K562 (cell line): ENCODE measurements around the gene NCOA1. TPM values are rescaled to one million over a fixed set of nuclear protein-coding genes. Genes with fewer than 3 reads are reported as not detected.

Source experiments
- ATAC-seq: fragments of 200-7000 bp; cut with Tn5 transposase; 3 replicates; pipeline ENCODE4 v1.9.1; 2020; ENCODE audit warnings: moderate library complexity
- BruUV-seq: library from RNA; stranded (reverse); fragments of 400-500 nt; replicated peaks from 2 replicates; lab custom pipeline; 2021; lab: Mats Ljungman, UMichigan
- CTCF ChIA-PET: fragments of 300-600 bp; formaldehyde crosslinking; extraction: SDS; loops from one replicate; lab custom pipeline; 2021; ENCODE audit warnings: low intra/inter-chr PET ratio; lab: Yijun Ruan, JAX
- POLR2A ChIA-PET: fragments of 300-600, 350-650 bp; sonication (Branson Sonifier 250); formaldehyde crosslinking; extraction: SDS; loops from one replicate; lab custom pipeline; 2021; ENCODE audit warnings: antibody characterized with exemption, inconsistent platforms; lab: Yijun Ruan, JAX
- DNase-seq, 4 experiments: peaks; one replicate each; pipeline versions ENCODE4 v3.0.0 to v3.0.0-alpha.2; 2011 to 2018; ENCODE audit warnings: low spot score in 3 of 4, mixed read lengths in 3 of 4; ENCODE audit errors: extremely low read depth in 1 of 4
- FAIRE-seq: peaks from 2 replicates; lab custom pipeline; 2011; peaks lifted over from hg19 to GRCh38; lab: Jason Lieb, UNC
- H2AFZ ChIP-seq: 2 replicates; pipeline ENCODE4 v1.6.0; 2011; ENCODE audit warnings: low read depth, low read length, control low read depth, inconsistent platforms
- H3K27ac ChIP-seq: fragments of 200-600 bp; 3 replicates; pipeline ENCODE4 v1.8.0; 2011; ENCODE audit warnings: low read depth, mild to moderate bottlenecking, control low read depth, inconsistent platforms, low read length, moderate library complexity, mixed read lengths; ENCODE audit errors: extremely low read depth
- H3K27me3 ChIP-seq, 2 experiments: fragments of 300-600 bp in 1 of 2; 2 replicates in 1 of 2; 3 replicates in 1 of 2; pipeline versions ENCODE4 v1.6.0 to v1.8.0; 2011; ENCODE audit warnings: inconsistent platforms in 2 of 2, low read length in 2 of 2, mild to moderate bottlenecking in 1 of 2, mixed read lengths in 1 of 2, moderate library complexity in 1 of 2; ENCODE audit not compliant: control insufficient read depth in 2 of 2, insufficient read depth in 2 of 2
- H3K36me3 ChIP-seq: fragments of 300-600 bp; 3 replicates; pipeline ENCODE4 v1.8.0; 2011; ENCODE audit warnings: mild to moderate bottlenecking, low read length, inconsistent platforms; ENCODE audit not compliant: control insufficient read depth, insufficient read depth
- H3K4me1 ChIP-seq, 2 experiments: fragments of 200-600 bp in 1 of 2; replicated peaks in 1 of 2; 2 replicates in 1 of 2; 3 replicates in 1 of 2; pipeline versions ENCODE4 v1.5.1 to v1.8.0; 2011; ENCODE audit warnings: inconsistent platforms in 2 of 2, low read length in 2 of 2, mild to moderate bottlenecking in 1 of 2, mixed read lengths in 1 of 2, moderate library complexity in 1 of 2; ENCODE audit not compliant: control insufficient read depth in 2 of 2, insufficient read depth in 2 of 2
- H3K4me2 ChIP-seq: 2 replicates; pipeline ENCODE4 v1.6.1; 2011; ENCODE audit warnings: low read length, control low read depth, inconsistent platforms, mixed read lengths; ENCODE audit not compliant: insufficient read depth
- H3K4me3 ChIP-seq: fragments of 200-600 bp; sonication (generic), shearing (Covaris generic); 2 replicates; pipeline ENCODE4 v1.5.1; 2016; ENCODE audit warnings: control low read depth, inconsistent platforms
- H3K79me2 ChIP-seq: fragments of 200-600 bp; 3 replicates; pipeline ENCODE4 v1.8.0; 2011; ENCODE audit warnings: low read length, inconsistent platforms; ENCODE audit not compliant: control insufficient read depth, insufficient read depth
- H3K9ac ChIP-seq, 2 experiments: 2 replicates each; pipeline versions ENCODE4 v1.6.0 to v1.6.1; 2011; ENCODE audit warnings: low read depth in 2 of 2, low read length in 2 of 2, control low read depth in 1 of 2, inconsistent platforms in 1 of 2, mild to moderate bottlenecking in 1 of 2, mixed read lengths in 1 of 2; ENCODE audit not compliant: insufficient read depth in 1 of 2
- H3K9me1 ChIP-seq: one replicate; pipeline ENCODE4 v1.6.0; 2011; ENCODE audit warnings: inconsistent platforms, mild to moderate bottlenecking, low read length, moderate library complexity; ENCODE audit not compliant: control insufficient read depth, insufficient read depth
- H3K9me3 ChIP-seq: replicated peaks from 2 replicates; pipeline ENCODE4 v1.5.1; 2011; ENCODE audit warnings: low read depth, low read length, inconsistent platforms; ENCODE audit not compliant: control insufficient read depth, insufficient read depth
- H4K20me1 ChIP-seq: replicated peaks from 2 replicates; pipeline ENCODE4 v1.6.1; 2011; ENCODE audit warnings: low read length, inconsistent platforms, mixed read lengths; ENCODE audit not compliant: control insufficient read depth, insufficient read depth
- PHB2 ChIP-seq: fragments of 450-650 bp; IDR thresholded peaks from 2 replicates; pipeline ENCODE4 v1.6.1; 2017; ENCODE audit warnings: low read depth
- TBP ChIP-seq: optimal IDR thresholded peaks from 2 replicates; pipeline ENCODE3; 2011; ENCODE audit warnings: low read depth, low read length, improper control_type of control experiment
- ZBTB40 ChIP-seq, 2 experiments: fragments of 450-650 bp in 1 of 2; sonication (generic) in 1 of 2; formaldehyde crosslinking in 1 of 2; IDR thresholded peaks; 2 replicates each; pipeline versions ENCODE4 v1.7.1 to v1.9.0; 2016 to 2022; ENCODE audit warnings: inconsistent platforms in 1 of 2, mild to moderate bottlenecking in 1 of 2, missing genetic modification reagents in 1 of 2
- ZNF384 ChIP-seq: IDR thresholded peaks from 2 replicates; pipeline ENCODE4 v1.6.1; 2012; ENCODE audit warnings: low read depth, low read length, improper control_type of control experiment
- WGBS: fragments of 100-300 bp; shearing (Covaris generic); methylation state at CpG from one replicate; pipeline ENCODE4 v1.1.6; 2016; ENCODE audit warnings: low coverage, mixed read lengths; ENCODE audit not compliant: insufficient coverage; ENCODE audit errors: missing lambda C conversion rate; 5-methylcytosine and 5-hydroxymethylcytosine counted together
- in situ Hi-C: fragments of 300-500 bp; cut with MboI; formaldehyde crosslinking; loops from 4 replicates; pipeline ENCODE4 v1.15.0; 2018; ENCODE audit warnings: inconsistent platforms, mixed read lengths
- intact Hi-C: fragments of 100-400 bp; cut with micrococcal nuclease; formaldehyde crosslinking; loops from 2 replicates; pipeline ENCODE4 v1.14.2; 2022
- polyA plus RNA-seq, 8 experiments: library from polyadenylated mRNA; depleted of rRNA in 4 of 8; stranded (reverse) in 5 of 8; unstranded in 3 of 8; fragments of >200 nt; fragmentation: Nextera tagmentation in 2 of 8; fragmentation: Illumina TruSeq in 1 of 8; extraction: Ambion mirVana in 2 of 8; extraction: Trizol in 1 of 8; gene quantifications; 2 replicates each; pipeline versions ENCODE4 v1.2.1 to v1.2.3, GENCODE V29; 2011 to 2014; ENCODE audit warnings: inconsistent platforms in 1 of 8, missing spikeins in 1 of 8
- total RNA-seq, 7 experiments: library from RNA; depleted of rRNA in 6 of 7; stranded (reverse); fragments of >200 nt in 6 of 7; fragmentation: Illumina TruSeq in 2 of 7; extraction: Trizol in 2 of 7; gene quantifications; 2 replicates each; pipeline versions ENCODE4 v1.2.1 to v1.2.3, GENCODE V29; 2011 to 2021; ENCODE audit warnings: low replicate concordance in 1 of 7

The NCOA1 gene
- total and polyA plus RNA-seq, 9 of the 15 experiments (the other 6 are each of a cell fraction or from before 2014, with no cell fraction given), result 4.9 to 25.7 (median 17.0) TPM

DNA sequence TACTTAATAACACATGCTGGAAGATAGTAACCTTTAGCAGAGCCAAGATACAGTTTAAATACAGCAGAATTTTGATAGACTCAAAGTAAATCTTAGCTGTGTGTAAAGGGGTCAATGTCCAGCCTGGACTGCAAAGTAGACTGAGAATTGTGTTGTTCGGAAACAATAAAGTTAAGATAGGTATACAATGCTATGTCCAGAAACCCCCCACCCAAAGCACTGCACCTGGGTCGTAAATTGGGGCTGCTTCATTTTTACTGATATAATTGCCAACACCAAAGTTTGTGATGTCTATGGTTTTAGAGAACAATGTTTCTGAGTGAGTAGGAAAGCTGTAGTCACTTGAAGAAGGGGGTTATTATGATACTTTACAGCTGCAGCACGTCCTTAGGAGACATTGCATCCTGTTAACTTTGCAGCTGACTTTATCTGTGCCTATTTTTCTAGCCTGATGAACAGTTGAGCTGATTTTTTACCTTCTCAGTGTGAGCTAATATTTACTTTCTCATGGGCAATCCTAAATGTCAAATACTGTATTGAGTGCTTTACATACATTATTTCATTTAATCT is 4.3 kb upstream of the NCOA1 start:
- H3K27ac ChIP-seq, result no peak overlapping the region
- no peaks in the 10 kb centered on the region for H3K36me3 ChIP-seq
- H3K9ac ChIP-seq, result no peak overlapping the region
- H2AFZ ChIP-seq, result no peak overlapping the region
- TF ChIP-seq TBP (no peak), ZBTB40 (IDR thresholded peaks at IDR 0.05) (0 out of 2 replicates have a peak, but pooled peaks have one; percentile 54), ZBTB40 (CRISPR knock-in tag; IDR thresholded peaks at IDR 0.05) (no peak), PHB2 (no peak), ZNF384 (no peak)
- peaks cover 7% of the 10 kb centered on the region; the same call in 1 of the 2 replicates for H3K9me3 ChIP-seq
- H4K20me1 ChIP-seq, result no peaks in the 10 kb centered on the region
- in situ Hi-C loops, result no loop called here
- BruUV-seq, result no TSS peak
- DNase-seq (no peak), FAIRE-seq (no peak), ATAC-seq (no peak)
- 47% methylated on average over 3 of the region's 3 CpGs for WGBS
- no peak overlapping the region for H3K4me2 ChIP-seq
- POLR2A ChIA-PET, result no interaction called here
- intact Hi-C loops, result no loop called here
- peaks cover 3% of the 10 kb centered on the region for H3K79me2 ChIP-seq
- no peaks in the 10 kb centered on the region for H3K27me3 ChIP-seq
- no peak overlapping the region for H3K4me3 ChIP-seq
- CTCF ChIA-PET, result no interaction called here
- peaks cover 25 to 29% of the 10 kb centered on the region in 2 experiments; a peak in 4 of 5 replicates for H3K4me1 ChIP-seq
- H3K9me1 ChIP-seq, result no peaks in the 10 kb centered on the region
